Smooth muscle cell of bladder (primary cell): Measurements from ENCODE around the gene CDH19. TPM values are rescaled to one million over a fixed set of nuclear protein-coding genes. Genes with fewer than 3 reads are reported as not detected.

Experiments
- total RNA-seq: library from RNA; depleted of rRNA; stranded (reverse); fragments of >200 nt; gene quantifications from 2 replicates; pipeline ENCODE4 v1.2.3, GENCODE V29; 2014

CDH19 gene
- total RNA-seq = not detected in 2 replicates

GRCh38 chr18:66603941-66604627, at the start of gene CDH19:
Gene CDH19, minus strand, starts transcription at chr18:66604090. Its CDS starts 31,886 bp downstream, at chr18:66572204.

